Measurements from ENCODE around the gene UBTD1. TPM values are rescaled to one million over a fixed set of nuclear protein-coding genes. Genes with fewer than 3 reads are reported as not detected.

Gene UBTD1
- total RNA-seq, 2 donors from 2014 or later = 19.1 to 19.3 TPM

GRCh38 chr10:97540669-97541500 lies 42.2 kb downstream of the UBTD1 start:
- Mint-ChIP-seq H3K27ac (peak overlapping the region; percentile 40), H3K4me3 (no peak overlapping the region), H3K36me3 (ENCODE audit: low read depth) (no peaks in the 10 kb centered on the region), H3K9me3 (no peaks in the 10 kb centered on the region), H3K4me1 (peaks cover 8% of the 10 kb centered on the region), H3K27me3 (ENCODE audit: insufficient read depth) (no peaks in the 10 kb centered on the region)
- Histone ChIP-seq H3K4me3 (ENCODE audit: low read length) (no peak overlapping the region), H3K9ac (ENCODE audit: extremely low read depth, low read length, poor library complexity, severe bottlenecking) (no peak overlapping the region), H3K36me3 (ENCODE audit: control insufficient read depth, insufficient read depth, low read length) (no peaks in the 10 kb centered on the region), H3K4me1 (ENCODE audit: control insufficient read depth, insufficient read depth, low read length) (no peaks in the 10 kb centered on the region), H3K9me3 (ENCODE audit: control insufficient read depth, low read length) (no peaks in the 10 kb centered on the region), H3K27ac (ENCODE audit: low read depth, low read length) (no peak overlapping the region), H3K27me3 (ENCODE audit: control insufficient read depth, insufficient read depth, low read length, poor library complexity, severe bottlenecking) (no peaks in the 10 kb centered on the region)
- peak; percentile 50 for TF ChIP-seq CTCF (conservative IDR thresholded peaks at IDR 0.05)
- DNase-seq = peak; percentile 76
- 84 to 94% methylated on average over 14 of the region's 14 CpGs for WGBS, 2 experiments (ENCODE audit: insufficient coverage in 1 of 2, insufficient read length in 1 of 2)

- H3K9ac ChIP-seq (ENCODE audit: extremely low read depth, low read length, poor library complexity, severe bottlenecking) = no peak overlapping the region
- Mint-ChIP-seq H3K36me3 (ENCODE audit: low read depth) (no peaks in the 10 kb centered on the region), H3K27me3 (ENCODE audit: insufficient read depth) (no peaks in the 10 kb centered on the region), H3K4me3 (no peak overlapping the region), H3K9me3 (no peaks in the 10 kb centered on the region), H3K27ac (peak overlapping the region; percentile 82), H3K4me1 (peaks cover 8% of the 10 kb centered on the region)
- H3K27ac ChIP-seq (ENCODE audit: low read depth, low read length) = peak overlapping the region; percentile 85
- no peaks in the 10 kb centered on the region for H3K4me1 ChIP-seq (ENCODE audit: control insufficient read depth, insufficient read depth, low read length)
- no peaks in the 10 kb centered on the region for H3K36me3 ChIP-seq (ENCODE audit: control insufficient read depth, insufficient read depth, low read length)
- H3K9me3 ChIP-seq (ENCODE audit: control insufficient read depth, low read length) = no peaks in the 10 kb centered on the region
- WGBS, 2 experiments (ENCODE audit: insufficient coverage in 1 of 2, insufficient read length in 1 of 2) = 82 to 86% methylated on average over 6 to 9 of the region's 9 CpGs
- TF ChIP-seq CTCF (conservative IDR thresholded peaks at IDR 0.05) = no peak
- H3K4me3 ChIP-seq (ENCODE audit: low read length) = no peak overlapping the region
- H3K27me3 ChIP-seq (ENCODE audit: control insufficient read depth, insufficient read depth, low read length, poor library complexity, severe bottlenecking) = no peaks in the 10 kb centered on the region
- DNase-seq = peak; percentile 85
Observed at GRCh38 chr10:97542169-97543024, 43.7 kb downstream of the UBTD1 start.

DNA sequence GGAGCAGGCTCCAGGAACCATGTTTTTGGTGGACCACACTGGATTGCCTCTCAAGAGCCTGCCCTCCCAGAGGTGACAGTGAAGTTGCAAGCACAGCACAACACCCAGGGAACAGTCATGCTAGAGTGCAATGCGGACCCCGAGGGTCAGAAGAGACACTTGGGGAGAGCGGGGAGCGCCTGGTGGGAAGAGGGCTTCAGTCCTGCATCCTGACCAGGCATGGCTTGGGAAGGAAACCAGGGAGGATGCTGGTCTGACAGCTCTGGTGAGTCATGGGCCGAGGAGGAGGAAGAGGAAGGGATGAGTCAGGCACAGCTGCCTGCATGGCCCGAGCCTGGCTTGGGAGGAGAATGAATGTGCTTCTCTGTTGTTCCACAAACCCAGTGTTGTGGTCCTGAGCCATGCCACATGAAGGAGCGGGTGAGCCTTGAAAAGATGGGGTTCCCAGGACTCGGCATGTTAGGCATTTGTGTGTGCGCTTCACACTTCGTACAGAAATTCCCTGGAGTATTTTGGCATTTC lies 44.4 kb downstream of the UBTD1 start:
- Histone ChIP-seq H3K9ac (ENCODE audit: extremely low read depth, low read length, poor library complexity, severe bottlenecking) (no peak overlapping the region), H3K4me1 (ENCODE audit: control insufficient read depth, insufficient read depth, low read length) (no peaks in the 10 kb centered on the region), H3K4me3 (ENCODE audit: low read length) (no peak overlapping the region), H3K9me3 (ENCODE audit: control insufficient read depth, low read length) (no peaks in the 10 kb centered on the region), H3K27ac (ENCODE audit: low read depth, low read length) (peak overlapping the region; percentile 85), H3K36me3 (ENCODE audit: control insufficient read depth, insufficient read depth, low read length) (no peaks in the 10 kb centered on the region), H3K27me3 (ENCODE audit: control insufficient read depth, insufficient read depth, low read length, poor library complexity, severe bottlenecking) (no peaks in the 10 kb centered on the region)
- Mint-ChIP-seq H3K9me3 (no peaks in the 10 kb centered on the region), H3K36me3 (ENCODE audit: low read depth) (no peaks in the 10 kb centered on the region), H3K4me3 (no peak overlapping the region), H3K27me3 (ENCODE audit: insufficient read depth) (no peaks in the 10 kb centered on the region), H3K4me1 (peaks cover 8% of the 10 kb centered on the region), H3K27ac (peak overlapping the region; percentile 48)
- peak; percentile 75 for DNase-seq
- no peak for TF ChIP-seq CTCF (conservative IDR thresholded peaks at IDR 0.05)
- WGBS, 2 experiments (ENCODE audit: insufficient coverage in 1 of 2, insufficient read length in 1 of 2) = 87 to 89% methylated on average over 9 to 10 of the region's 10 CpGs
